ENCODE data around the gene SSX5.
"Not testable (repeated sequence)": the region's sequence is repeated elsewhere in the genome, so short reads cannot be mapped to it uniquely, and the experiment has no call there.

- TF ChIP-seq CTCF, POLR2AphosphoS5, POLR2A (IDR thresholded peaks at IDR 0.05): not testable (repeated sequence)
Measured at GRCh38 chrX:48214341-48214740, 17.7 kb upstream of the SSX5 start.
